Mesothelial cell of epicardium (in vitro differentiated cells): ENCODE measurements around the gene TEX53. TPM values are rescaled to one million over a fixed set of nuclear protein-coding genes. Genes with fewer than 3 reads are reported as not detected.

Source experiments
- DNase-seq, 2 experiments: peaks; one replicate each; pipeline ENCODE4 v3.0.0; 2021; ENCODE audit warnings: low spot score in 2 of 2; ENCODE audit not compliant: unreplicated experiment in 2 of 2
- H3K27ac Mint-ChIP-seq: 2 replicates; pipeline ENCODE4 v1.8.0; 2021; ENCODE audit warnings: mixed read lengths
- H3K27me3 Mint-ChIP-seq: 2 replicates; pipeline ENCODE4 v1.8.0; 2021; ENCODE audit warnings: low read depth, mixed read lengths
- H3K36me3 Mint-ChIP-seq: 2 replicates; pipeline ENCODE4 v1.8.0; 2021; ENCODE audit warnings: mixed read lengths
- H3K4me1 Mint-ChIP-seq: 2 replicates; pipeline ENCODE4 v1.8.0; 2021; ENCODE audit warnings: mixed read lengths
- H3K4me3 Mint-ChIP-seq: 2 replicates; pipeline ENCODE4 v1.8.0; 2021; ENCODE audit warnings: mild to moderate bottlenecking, moderate library complexity, mixed read lengths
- H3K9me3 Mint-ChIP-seq: 2 replicates; pipeline ENCODE4 v1.8.0; 2021; ENCODE audit warnings: mixed read lengths
- total RNA-seq: library from RNA; stranded (reverse); gene quantifications from 3 replicates; pipeline ENCODE4 v1.2.1, GENCODE V29; 2021
- TF ChIP-seq, protein P1 (sequence below): fragments of 200-600 bp; sonication (generic); IDR thresholded peaks from one replicate; pipeline ENCODE4 v1.5.0; 2021; ENCODE audit warnings: antibody characterized with exemption; ENCODE audit not compliant: unreplicated experiment

TEX53 gene
- total RNA-seq, 1 donor from 2014 or later: not detected

DNA sequence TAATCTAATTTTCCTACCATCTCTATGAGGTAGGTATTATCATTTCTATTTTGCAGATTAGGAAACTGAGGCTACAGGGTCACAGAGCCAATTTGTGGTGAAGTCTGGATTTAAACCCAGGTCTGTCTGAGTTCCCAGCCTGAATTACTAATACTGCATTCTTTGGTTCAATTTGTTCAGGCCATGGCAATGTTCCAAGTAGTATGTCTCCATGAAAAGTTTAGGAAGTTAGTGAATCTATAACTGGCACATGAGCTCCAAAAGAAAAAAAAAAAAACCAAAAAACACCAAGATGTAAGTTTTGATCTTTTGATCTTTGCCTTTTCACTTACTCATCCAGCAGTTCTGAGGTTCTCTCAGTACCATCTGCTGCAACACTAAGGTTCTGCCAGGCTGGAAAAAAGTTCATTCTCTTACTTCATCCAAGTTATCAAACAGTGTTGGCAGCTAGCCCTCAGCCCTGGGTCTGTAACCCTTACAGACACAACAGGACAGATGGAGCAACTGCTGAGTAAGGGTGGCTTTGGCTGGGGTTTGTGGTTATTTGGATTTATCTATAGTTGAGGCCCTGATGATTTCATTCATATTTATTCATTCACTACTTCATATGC lies 50.9 kb downstream of the TEX53 start:
- Mint-ChIP-seq H3K36me3 (peaks cover 6% of the 10 kb centered on the region), H3K4me3 (no peak overlapping the region), H3K9me3 (peaks cover 4% of the 10 kb centered on the region), H3K4me1 (peaks cover 28% of the 10 kb centered on the region), H3K27ac (peak overlapping the region; percentile 11), H3K27me3 (no peaks in the 10 kb centered on the region)
- TF ChIP-seq, protein P1, sequence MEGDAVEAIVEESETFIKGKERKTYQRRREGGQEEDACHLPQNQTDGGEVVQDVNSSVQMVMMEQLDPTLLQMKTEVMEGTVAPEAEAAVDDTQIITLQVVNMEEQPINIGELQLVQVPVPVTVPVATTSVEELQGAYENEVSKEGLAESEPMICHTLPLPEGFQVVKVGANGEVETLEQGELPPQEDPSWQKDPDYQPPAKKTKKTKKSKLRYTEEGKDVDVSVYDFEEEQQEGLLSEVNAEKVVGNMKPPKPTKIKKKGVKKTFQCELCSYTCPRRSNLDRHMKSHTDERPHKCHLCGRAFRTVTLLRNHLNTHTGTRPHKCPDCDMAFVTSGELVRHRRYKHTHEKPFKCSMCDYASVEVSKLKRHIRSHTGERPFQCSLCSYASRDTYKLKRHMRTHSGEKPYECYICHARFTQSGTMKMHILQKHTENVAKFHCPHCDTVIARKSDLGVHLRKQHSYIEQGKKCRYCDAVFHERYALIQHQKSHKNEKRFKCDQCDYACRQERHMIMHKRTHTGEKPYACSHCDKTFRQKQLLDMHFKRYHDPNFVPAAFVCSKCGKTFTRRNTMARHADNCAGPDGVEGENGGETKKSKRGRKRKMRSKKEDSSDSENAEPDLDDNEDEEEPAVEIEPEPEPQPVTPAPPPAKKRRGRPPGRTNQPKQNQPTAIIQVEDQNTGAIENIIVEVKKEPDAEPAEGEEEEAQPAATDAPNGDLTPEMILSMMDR: no peak
- no peak for DNase-seq

Other genes with a start within 250 kb of the TEX53 start
- 25.5 to 28.2 TPM (median 27.5 TPM) in 3 replicates for gene WHRN, start 152.3 kb downstream of the TEX53 start, total RNA-seq
- 107 to 115 TPM (median 107 TPM) in 3 replicates for gene ATP6V1G1, start 70.0 kb downstream of the TEX53 start, total RNA-seq
- gene TMEM268, start 46.5 kb downstream of the TEX53 start, total RNA-seq: 14.3 to 15.6 TPM (median 15.3 TPM) in 3 replicates
- not detected in 3 replicates for gene TEX48, start 24.4 kb upstream of the TEX53 start, total RNA-seq
- 11.7 to 12.2 TPM (median 12.2 TPM) in 3 replicates for gene TNFSF15, start 148.2 kb upstream of the TEX53 start, total RNA-seq